GM19455 (cell line): ENCODE measurements around the gene DUSP10.

Source experiments
- ATAC-seq: cut with Tn5 transposase; IDR thresholded peaks from one replicate; pipeline ENCODE4 v1.9.1; 2021; ENCODE audit not compliant: unreplicated experiment

Gene DUSP10

DNA sequence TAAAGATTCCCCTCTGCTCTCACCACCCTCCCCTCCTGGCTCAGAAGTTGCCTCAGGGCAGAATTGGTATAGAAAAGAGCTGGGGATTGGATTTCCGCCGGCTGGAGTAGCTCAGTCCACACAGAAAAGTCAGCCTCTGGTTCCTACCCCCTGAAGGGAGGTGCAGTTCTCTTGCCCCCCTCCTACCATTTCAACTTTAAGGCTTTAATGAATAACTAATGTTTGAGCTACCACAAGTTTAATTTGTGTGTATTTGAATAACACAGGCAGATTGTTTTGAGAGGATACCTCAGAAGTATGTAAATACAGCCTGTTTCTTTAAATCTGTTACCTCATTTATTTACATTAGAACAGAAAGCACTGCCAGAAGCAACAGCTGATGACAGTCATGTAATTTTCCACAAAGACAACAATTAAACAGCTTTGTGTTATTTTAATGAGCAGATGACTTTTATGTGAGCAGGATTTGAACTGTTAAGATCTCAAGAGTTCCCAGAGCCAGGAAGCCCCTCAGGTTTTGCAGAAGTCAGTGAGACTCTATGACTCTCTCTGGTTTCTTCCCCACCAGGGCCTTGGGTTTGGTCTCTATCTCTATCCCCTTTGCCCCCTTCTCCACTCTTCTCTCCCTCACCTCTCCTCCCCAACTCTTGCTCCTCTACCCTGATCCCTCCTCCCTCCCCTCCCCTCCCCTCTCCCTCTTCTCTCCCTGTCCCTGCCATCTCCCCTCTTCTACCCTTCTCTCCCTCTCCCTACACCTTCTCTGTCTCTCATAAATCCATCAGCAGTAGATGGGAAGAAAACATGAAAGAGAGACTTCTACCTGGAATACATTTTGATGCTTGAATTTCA lies 26.3 kb downstream of the DUSP10 start:
- no peak for ATAC-seq

DNA sequence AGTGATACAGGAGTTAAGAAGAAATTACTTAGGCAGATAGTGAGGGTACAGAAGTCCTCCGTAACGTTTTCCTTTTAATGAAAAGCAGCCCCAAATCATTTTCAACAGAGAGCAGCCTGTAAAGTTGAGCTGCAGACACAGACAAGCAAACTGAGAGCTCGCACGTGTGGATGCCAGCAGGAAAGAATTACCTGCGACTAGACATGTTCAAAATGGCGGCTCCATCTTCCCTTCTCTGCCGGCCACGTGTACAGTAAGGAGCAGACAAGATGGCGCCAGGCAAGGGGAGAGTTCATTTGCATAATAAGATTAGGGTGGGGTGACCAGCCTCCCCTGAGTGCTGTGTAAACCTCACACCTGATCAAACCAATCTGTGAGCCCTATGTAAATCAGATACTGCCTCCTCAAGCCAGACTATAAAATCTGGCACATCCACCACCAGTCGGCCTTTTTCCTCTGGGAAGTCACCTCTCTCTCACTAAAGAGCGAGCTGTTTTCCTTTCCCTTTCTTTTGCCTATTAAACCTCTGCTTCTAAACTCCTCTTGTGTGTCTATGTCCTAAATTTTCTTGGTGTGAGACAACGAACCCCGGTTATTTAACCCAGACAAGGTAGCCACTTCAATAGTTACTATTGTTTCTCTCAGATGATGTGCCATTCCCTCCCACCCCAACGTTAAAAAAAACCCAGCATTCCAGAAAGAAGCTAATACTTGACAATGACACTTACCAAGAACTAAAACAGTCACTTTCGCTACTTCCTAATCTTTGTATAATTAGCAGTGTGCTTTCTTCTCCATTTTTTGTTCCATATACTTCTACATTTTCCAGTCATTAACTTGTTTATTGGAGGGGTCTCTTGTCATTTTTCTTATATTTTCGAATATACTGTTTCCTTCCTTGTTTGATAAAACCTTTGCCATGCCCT lies 27.4 kb downstream of the DUSP10 start:
- no peak for ATAC-seq

DNA sequence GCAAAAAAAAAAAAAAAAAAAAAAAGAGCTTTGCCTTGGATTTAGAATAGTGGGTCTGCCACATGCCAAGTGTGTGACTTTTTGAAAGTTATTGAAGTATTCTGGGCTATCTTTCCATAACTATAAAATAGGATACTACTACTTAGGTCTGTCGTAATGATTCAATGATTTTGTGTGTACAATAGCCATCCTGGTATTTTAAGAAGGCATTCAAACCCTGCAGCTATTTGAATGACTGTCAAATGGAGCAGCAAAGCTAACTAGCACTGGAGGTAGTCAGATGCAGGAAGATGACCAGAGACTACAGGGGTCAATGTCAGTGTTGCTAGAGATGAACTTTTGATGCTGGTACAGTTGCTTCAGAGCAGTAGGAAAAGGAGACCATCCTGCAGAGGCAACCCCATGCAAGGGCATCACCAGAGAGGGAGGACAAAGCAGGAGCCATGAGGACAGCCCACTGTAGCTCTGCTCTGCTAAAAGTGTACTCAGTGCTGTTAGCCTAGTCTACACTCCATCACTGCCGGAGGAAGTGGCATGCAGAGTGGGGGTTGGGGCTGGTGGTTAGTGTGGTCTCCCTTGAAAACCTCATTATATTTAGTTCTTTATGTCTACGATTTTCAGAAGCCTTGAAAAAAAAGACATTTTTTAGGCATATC lies 29.0 kb downstream of the DUSP10 start:
- peak; percentile 66 for ATAC-seq

DNA sequence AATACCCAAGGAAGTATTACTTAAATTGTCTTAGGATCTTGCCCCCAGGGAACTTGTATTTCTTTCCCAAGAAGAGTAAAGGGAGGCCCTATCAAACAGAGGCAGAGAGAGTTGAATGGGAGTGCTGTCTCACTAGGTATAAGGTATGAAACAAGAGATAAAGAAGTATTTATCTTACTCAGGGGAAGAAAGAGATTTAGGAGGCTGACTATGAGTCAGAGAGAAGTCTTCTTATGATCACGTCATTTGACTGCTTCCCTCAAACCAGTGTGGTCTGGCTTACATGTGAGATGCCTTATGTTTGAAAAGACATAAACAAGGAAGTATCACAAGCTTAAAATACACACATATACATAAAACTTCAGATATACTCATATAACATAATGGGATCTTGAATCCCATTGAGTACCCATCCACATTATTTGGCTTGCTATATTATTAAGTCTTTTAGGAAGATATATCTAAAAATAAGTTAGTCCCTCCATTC lies 29.6 kb downstream of the DUSP10 start:
- ATAC-seq: peak; percentile 56

DNA sequence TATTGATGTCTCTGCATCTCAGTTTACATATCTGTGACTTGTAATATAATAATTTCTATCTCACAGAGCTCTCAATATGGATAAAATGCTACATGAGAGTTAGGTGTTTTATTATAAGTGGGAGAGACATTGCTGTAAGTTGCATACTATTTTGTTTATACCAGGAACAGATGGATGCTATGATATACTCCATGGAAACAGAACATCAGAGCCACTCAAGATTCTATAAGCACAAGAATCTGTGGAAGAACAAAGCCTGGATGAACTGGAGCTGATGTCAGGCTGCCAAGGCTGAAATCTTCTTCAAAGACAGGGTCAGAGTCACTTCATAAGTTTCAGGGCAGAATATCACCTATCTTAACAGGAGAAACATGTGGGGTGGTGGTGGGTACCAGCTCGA lies 30.2 kb downstream of the DUSP10 start:
- no peak for ATAC-seq

DNA sequence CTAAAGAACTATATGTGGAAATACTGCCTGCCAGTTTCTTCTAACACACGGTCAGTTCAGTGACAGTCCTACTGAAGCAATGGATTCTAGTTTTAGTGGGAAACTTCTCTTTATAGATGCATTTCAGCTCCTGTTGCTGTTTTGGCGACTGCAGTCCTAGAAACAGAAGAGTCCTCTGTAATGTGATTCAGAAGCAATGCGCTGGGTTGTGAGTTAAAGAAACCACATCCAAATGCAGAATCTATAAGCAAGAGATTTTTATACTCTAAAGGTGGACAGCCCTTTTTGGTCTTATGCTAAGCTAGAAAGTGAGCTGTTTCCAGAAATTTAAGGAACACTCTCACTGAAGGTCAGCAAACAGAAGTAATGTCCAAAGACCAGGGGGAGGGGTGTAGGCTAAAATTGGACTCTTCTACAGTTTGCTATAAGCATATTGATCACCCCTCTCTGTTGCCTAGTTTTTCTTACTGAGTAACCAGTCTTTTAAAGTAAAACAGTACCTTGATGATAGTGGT lies 30.8 kb downstream of the DUSP10 start:
- ATAC-seq: no peak

DNA sequence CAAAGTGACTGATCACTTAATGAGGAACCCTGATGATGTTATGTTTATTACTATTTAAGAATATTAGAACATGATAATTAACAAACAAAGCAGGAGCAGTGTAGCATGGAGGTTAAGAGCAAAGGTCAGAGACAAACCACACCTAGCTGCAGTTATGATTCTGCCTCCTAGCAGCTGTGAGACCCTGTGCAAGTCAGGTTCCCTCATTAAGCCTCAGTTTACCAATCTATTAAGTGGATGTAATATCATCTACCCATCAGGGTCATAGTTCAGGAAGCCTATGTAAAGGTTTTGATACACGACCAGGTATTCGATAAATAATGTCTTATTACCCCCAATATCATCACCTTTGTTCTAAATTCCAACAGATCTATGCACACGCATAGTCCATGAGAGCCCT lies 32.0 kb downstream of the DUSP10 start:
- no peak for ATAC-seq

DNA sequence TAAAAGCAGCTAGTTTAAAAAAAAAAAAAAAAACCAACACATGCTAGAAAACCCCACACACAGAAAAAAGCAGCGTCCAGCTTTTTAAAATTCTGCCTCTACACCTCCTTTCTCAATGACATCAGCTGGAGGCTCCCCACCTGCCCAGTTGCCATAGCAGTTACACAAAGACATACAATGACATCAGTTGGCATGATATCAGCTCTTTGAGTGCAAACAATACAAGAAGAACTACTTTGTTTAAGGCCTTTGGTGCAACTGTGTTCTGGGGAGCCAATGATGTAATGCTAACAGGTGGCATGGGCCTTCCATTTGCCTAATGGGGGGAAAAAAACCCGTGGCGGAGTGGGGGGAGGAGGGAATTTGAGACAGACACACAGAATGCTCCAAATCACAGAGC lies 32.9 kb downstream of the DUSP10 start:
- ATAC-seq: no peak

DNA sequence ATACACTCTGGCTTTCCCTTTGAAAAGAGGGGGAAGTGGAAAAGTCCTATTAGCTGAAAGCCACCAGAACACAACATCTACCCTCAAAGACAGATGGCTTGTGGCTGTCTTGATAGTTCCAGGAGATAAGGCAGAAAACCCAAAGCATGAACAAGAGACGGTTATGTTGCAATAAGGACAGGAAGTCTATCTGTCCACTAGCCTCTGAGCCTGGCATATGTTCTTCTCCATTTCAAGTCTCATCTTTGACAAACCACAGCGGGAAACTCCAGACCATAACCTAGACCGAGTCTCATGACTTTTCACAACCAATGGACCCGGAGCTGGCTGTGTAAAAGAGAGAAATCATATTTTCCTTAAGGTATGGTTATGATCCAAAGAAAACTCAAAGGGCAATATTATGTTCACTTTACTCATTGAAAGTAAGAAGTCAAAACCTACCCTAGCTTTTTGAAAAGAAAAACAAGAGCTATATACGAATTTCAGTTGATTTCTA lies 33.8 kb downstream of the DUSP10 start:
- peak; percentile 52 for ATAC-seq

DNA sequence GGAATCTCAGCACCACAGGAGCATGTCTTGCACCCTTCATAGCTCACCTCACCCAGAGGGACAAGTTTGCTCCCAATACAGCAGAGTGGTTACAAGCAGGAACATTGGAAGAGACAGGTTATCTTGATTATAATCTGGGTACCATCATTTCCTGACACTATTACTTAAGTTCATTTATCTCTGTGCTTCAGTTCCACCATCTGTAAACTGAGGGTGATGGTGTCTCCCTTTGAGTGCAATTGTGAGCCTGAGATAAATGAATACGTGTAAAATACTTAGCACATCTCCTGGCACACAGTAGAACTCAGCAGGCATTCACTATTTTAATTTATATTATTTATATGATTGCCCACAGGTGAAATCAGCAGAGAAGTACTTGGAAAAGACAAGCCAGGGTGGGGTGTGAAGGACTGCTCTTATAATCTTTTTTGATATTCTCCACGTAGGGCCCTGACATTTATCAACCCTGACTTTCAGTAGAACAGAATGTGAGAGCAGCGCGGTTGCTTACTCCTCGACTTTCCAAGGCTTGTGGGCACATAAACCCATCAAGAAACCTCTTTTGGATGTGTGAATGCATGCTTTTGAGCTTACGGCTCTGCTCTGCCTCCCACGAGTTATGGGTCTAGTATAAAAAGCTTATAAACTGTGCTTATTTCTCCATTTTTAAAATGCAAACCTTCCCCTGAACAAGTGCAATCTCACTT lies 34.9 kb downstream of the DUSP10 start:
- no peak for ATAC-seq

DNA sequence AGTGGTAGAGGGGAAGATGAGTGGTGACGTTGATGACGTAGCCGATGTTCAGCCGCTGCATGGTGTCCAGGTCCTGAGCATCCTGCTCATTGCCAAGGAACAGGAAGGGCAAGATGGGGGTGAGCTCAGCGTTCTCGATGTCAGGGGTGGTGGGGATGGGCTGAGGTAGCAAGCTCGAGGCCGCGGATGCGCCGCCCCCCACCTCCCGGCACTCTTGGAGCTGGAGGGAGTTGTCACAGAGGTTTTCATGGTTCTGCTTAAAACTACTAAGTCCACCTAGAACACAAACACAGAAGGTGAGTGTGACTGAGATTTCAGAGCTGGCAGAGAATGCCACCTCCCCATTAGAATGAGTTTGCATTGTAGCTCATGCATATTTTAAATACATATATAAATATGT lies 35.7 kb downstream of the DUSP10 start:
- ATAC-seq: no peak

DNA sequence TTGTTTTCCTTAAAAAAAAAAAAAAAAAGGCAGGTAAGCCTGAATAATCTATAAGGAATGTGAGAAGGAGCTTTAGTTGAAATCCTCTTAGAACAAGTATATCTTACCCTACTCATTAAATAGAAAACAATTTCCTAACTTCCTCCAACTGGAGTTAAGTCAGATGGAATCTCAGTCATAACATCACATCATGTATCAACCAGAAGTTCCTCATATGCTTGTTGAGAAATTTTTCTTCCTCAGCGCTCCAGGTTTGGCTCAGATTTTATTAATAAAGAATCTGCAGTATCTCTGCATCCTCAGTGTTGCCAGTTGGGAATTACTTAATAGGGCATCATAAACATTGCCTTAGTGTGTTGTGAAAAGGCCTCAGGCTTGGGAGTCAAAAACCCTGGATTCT lies 37.6 kb downstream of the DUSP10 start:
- no peak for ATAC-seq

DNA sequence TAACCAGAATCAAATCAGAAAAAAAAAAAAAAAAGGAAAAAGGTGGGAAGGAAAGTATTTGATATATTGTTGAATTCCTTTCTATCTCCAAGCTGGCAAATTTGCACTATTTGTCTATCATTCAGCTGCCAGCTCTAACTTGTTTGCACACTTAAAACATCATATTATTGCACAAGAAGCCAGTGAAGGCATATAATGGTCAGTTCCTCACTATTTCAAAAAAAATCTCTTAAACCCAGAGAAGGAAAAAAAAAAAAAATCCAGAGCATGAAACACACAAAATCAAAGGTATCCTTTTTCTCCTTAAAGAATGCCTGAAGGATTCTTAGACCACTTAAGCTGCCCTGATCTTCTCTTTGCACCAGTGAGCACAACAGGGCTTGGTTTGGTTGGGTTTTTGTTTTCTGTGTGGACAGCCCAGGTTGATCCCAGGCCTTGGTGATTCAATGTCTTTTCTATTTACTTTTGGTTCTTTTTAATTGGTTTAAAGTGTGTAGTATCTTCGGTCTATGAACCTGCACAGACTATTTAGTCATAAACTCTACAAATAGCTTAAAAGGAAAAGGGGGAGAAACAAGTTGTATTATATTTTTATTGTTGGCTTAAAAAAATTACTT lies 40.2 kb downstream of the DUSP10 start:
- no peak for ATAC-seq

DNA sequence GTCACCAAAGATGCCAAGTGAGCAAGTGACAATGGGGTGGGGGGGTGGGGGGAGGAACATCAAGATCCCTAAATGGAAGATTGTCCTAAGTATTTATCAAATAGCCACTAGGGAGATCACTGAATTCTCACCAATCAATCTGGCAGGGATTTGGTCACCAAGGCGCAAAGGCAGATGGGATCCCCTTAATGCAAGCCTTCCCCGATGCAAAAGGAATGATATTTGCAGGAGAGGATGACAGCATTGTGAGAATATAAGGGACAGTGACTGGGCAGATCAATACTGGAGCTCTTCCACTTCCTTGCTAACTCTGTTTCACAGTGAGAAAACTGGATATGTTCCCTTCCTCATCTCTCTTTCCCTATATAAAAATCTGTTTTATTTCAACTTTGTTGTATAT lies 40.9 kb downstream of the DUSP10 start:
- no peak for ATAC-seq

DNA sequence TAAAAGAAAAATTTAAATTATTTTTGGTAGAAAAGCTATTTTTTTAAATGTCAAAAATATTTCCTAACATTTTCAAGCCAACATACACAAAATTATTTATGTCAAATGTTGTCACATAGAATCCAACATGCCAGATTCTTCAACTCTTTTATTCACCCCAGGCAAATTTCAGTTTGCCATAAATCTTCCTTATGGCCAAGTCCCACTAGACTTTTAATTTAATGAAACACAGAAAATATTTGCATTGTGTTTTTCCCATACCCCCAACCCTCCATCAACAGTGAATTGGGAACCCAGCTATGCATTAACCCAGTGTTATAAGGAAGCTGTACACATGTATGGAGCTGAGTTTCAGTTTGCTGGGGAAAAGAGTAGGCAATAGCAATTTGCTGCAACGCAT lies 41.4 kb downstream of the DUSP10 start:
- ATAC-seq: no peak

DNA sequence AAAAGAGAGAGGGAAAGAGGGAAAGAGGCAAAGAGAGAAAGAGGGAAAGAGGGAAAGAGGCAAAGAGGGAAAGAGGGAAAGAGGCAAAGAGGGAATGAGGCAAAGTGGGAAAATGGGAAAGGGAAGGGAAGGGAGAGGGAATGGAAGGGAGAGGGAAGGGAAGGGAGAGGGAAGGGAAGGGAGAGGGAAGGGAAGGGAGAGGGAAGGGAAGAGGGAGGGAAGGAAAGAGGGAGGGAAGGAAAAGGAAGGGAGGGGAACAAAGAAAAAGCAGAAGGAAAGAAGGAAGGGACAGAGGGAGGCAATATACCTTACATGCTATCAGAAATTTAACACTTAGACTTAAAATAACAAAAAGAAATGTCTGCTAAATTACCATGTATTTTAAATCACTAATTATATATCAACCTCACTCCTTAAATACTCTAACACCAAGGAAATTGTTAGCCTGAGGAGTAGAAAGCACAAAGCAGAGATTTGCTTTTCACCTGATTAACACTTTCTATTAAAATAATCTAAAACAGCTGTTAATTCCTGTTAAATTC lies 41.8 kb downstream of the DUSP10 start:
- no peak for ATAC-seq

DNA sequence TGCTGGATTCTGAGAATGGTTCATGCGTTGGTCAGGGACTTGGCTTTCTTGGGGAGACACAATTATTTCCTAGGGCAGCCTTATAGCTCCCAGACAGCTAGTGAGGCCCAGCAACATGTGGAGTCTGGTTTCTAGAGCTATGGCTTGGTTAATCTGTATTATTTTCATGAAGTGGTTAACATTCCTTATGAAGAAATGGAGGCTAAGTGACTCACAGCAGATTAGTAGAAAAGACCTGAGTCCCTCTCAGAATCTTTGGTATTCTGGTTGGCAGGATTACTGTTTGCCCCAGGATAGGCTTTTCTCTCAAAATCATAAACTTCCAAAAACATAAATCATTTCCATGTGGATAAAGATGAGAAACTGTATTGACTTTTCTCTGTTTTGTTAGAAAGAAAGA lies 42.3 kb downstream of the DUSP10 start:
- no peak for ATAC-seq

DNA sequence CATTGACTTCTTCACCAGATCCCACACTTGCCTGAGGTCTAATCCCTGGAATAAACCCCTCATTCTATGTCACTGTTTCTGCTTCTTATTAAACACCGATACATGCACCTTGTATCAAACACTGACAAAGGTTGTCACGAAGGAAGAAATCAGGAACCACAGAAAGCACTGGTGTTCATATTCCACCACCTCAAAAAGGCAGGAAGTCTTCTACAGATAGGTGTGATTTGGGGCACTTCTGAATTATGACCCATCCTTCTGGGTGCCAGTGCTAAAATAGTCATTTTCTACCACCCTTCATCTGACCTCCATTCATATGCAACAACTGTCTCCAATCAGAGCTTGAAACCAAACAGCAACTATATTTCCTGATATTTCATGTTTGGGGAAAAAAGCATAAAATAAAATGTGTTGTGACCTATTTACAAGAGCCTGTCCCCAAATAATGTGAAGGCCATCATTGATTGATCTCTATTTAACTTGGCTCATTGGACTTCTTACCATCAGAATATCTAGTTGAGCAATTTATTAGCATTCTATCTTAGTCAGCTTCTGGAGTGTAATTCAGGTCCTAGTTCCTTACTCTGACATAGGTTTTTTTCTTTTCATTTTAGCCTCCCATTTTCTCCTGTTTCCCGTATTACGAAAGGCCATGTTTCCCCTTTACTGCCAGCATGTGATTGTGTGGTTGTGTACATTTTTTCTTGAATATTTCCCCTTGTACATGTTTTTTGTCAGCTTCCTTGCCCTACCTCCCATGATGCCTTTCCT lies 43.1 kb downstream of the DUSP10 start:
- ATAC-seq: no peak

DNA sequence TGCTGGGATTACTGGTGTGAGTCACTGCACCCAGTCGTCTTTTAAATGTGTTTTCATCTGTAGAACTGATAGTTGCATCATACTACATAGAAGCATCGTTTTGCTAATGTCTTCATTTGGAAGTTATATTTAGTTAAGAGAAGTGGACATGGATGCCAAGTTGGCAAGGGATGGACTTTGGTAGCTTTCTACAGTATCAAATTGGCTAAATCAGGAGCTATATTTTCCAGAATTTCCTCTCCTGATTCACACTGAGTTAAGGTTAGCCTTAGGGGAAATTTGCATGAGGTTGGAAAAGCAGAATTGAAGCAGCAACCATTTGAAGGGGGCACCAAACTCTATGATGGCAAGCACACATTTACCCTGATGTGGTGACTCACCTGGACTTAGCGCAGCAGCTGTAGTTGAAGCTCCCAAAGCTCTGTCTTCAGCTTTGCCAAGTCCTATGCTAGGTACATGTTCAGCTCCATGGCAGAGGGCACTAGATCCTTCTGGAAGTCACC lies 43.9 kb downstream of the DUSP10 start:
- ATAC-seq: no peak
